SK-N-SH (cell line): Measurements from ENCODE around the gene CNOT4.

Source experiments
- CTCF ChIP-seq: fragments of 200-600 bp; sonication (generic); IDR thresholded peaks from 2 replicates; pipeline ENCODE4 v1.6.1; 2017; ENCODE audit warnings: antibody characterized with exemption, mild to moderate bottlenecking, moderate library complexity
- RCOR1 ChIP-seq: fragments of 150-350 bp; IDR thresholded peaks from 2 replicates; pipeline ENCODE4 v1.6.1; 2017; ENCODE audit warnings: antibody characterized with exemption, low read length
- RFX5 ChIP-seq: IDR thresholded peaks from 2 replicates; pipeline ENCODE4 v1.6.1; 2012; ENCODE audit warnings: mild to moderate bottlenecking, improper control_type of control experiment, low read length
- TAF1 ChIP-seq: IDR thresholded peaks from 2 replicates; pipeline ENCODE4 v1.6.1; 2012; ENCODE audit warnings: low read depth, mild to moderate bottlenecking, low read length, moderate library complexity, borderline replicate concordance

GRCh38 chr7:135427166-135427565, 82.7 kb downstream of the CNOT4 start:
- TF ChIP-seq CTCF (no peak), RFX5 (no peak), RCOR1 (no peak), TAF1 (no peak)
